WTC11 (cell line): ENCODE measurements around the gene CDC16. TPM values are rescaled to one million over a fixed set of nuclear protein-coding genes. Genes with fewer than 3 reads are reported as not detected.

Experiments used
- ATAC-seq: fragments of 200-7000 bp; cut with Tn5 transposase; 2 replicates; pipeline ENCODE4 v1.10.0; 2021; ENCODE audit warnings: mild to moderate bottlenecking, moderate library complexity
- CTCF ChIA-PET: fragments of 300-600 bp; sonication (Branson Sonifier 250); formaldehyde crosslinking; loops from one replicate; lab custom pipeline; 2021; ENCODE audit warnings: antibody characterized with exemption; lab: Charles Lee
- POLR2A ChIA-PET: fragments of 350-600 bp; sonication (Branson Sonifier 250); formaldehyde crosslinking; loops from one replicate; lab custom pipeline; 2021; ENCODE audit warnings: antibody characterized with exemption; lab: Charles Lee
- DNase-seq: peaks from one replicate; pipeline ENCODE4 v3.0.0; 2021; ENCODE audit warnings: low spot score
- H3K27ac Mint-ChIP-seq: 2 replicates; pipeline ENCODE4 v1.8.0; 2021; ENCODE audit warnings: mixed read lengths
- H3K27me3 Mint-ChIP-seq: 2 replicates; pipeline ENCODE4 v1.8.0; 2021; ENCODE audit warnings: low read depth, mild to moderate bottlenecking, moderate library complexity, mixed read lengths
- H3K36me3 Mint-ChIP-seq: 2 replicates; pipeline ENCODE4 v1.8.0; 2021; ENCODE audit warnings: mixed read lengths
- H3K4me1 Mint-ChIP-seq: 2 replicates; pipeline ENCODE4 v1.8.0; 2022; ENCODE audit warnings: mixed read lengths
- H3K4me3 Mint-ChIP-seq: 2 replicates; pipeline ENCODE4 v1.8.0; 2021; ENCODE audit warnings: mild to moderate bottlenecking, moderate library complexity, mixed read lengths
- H3K9me3 Mint-ChIP-seq: 2 replicates; pipeline ENCODE4 v1.8.0; 2021; ENCODE audit warnings: mixed read lengths
- CREB1 ChIP-seq: sonication (generic); formaldehyde crosslinking; IDR thresholded peaks from 2 replicates; pipeline ENCODE4 v1.8.0; 2023; ENCODE audit warnings: mild to moderate bottlenecking, missing genetic modification reagents
- CREM ChIP-seq: sonication (generic); formaldehyde crosslinking; IDR thresholded peaks from 2 replicates; pipeline ENCODE4 v1.8.1; 2022; ENCODE audit warnings: mild to moderate bottlenecking, missing genetic modification reagents, moderate library complexity
- E2F4 ChIP-seq: sonication (generic); formaldehyde crosslinking; IDR thresholded peaks from 2 replicates; pipeline ENCODE4 v1.8.1; 2022; ENCODE audit warnings: low read depth, mild to moderate bottlenecking, moderate library complexity, missing genetic modification reagents, borderline replicate concordance
- FOXP4 ChIP-seq: sonication (generic); formaldehyde crosslinking; IDR thresholded peaks from 2 replicates; pipeline ENCODE4 v1.8.0; 2022; ENCODE audit warnings: mild to moderate bottlenecking, missing genetic modification reagents
- KAT7 ChIP-seq: sonication (generic); formaldehyde crosslinking; IDR thresholded peaks from 2 replicates; pipeline ENCODE4 v1.8.1; 2023; ENCODE audit warnings: missing genetic modification reagents, mild to moderate bottlenecking, borderline replicate concordance
- NFE2L1 ChIP-seq: sonication (generic); formaldehyde crosslinking; IDR thresholded peaks from 2 replicates; pipeline ENCODE4 v1.8.1; 2023; ENCODE audit warnings: missing genetic modification reagents
- PRRX2 ChIP-seq: fragments of 250-450 bp; sonication (Bioruptor Pico); IDR thresholded peaks from 2 replicates; pipeline ENCODE4 v1.8.0; 2021; ENCODE audit warnings: mild to moderate bottlenecking
- SP1 ChIP-seq: sonication (generic); formaldehyde crosslinking; conservative IDR thresholded peaks from 2 replicates; pipeline ENCODE4 v1.8.1; 2022; ENCODE audit warnings: missing genetic modification reagents
- ZBTB21 ChIP-seq: sonication (generic); formaldehyde crosslinking; IDR thresholded peaks from 2 replicates; pipeline ENCODE4 v1.8.1; 2023; ENCODE audit warnings: mild to moderate bottlenecking, missing genetic modification reagents, borderline replicate concordance
- ZNF219 ChIP-seq: sonication (generic); formaldehyde crosslinking; IDR thresholded peaks from 2 replicates; pipeline ENCODE4 v1.8.0; 2023; ENCODE audit warnings: missing genetic modification reagents, mild to moderate bottlenecking, borderline replicate concordance
- ZNF396 ChIP-seq: fragments of 250-450 bp; sonication (Bioruptor Pico); IDR thresholded peaks from 2 replicates; pipeline ENCODE4 v1.8.0; 2021; ENCODE audit warnings: mild to moderate bottlenecking, moderate library complexity, borderline replicate concordance
- ZNF425 ChIP-seq: fragments of 250-450 bp; sonication (Bioruptor Pico); conservative IDR thresholded peaks from 2 replicates; pipeline ENCODE4 v1.9.0; 2021; ENCODE audit warnings: mild to moderate bottlenecking
- total RNA-seq: library from RNA; stranded (reverse); gene quantifications from 3 replicates; pipeline ENCODE4 v1.2.3, GENCODE V29; 2021
- TF ChIP-seq, protein P1 (sequence below): sonication (generic); formaldehyde crosslinking; IDR thresholded peaks from 2 replicates; pipeline ENCODE4 v1.8.1; 2022; ENCODE audit warnings: mild to moderate bottlenecking, missing genetic modification reagents, moderate library complexity, borderline replicate concordance
- TF ChIP-seq, protein P2 (sequence below): sonication (generic); formaldehyde crosslinking; IDR thresholded peaks from 2 replicates; pipeline ENCODE4 v1.8.1; 2023; ENCODE audit warnings: mild to moderate bottlenecking, missing genetic modification reagents
- TF ChIP-seq, protein P3 (sequence below): sonication (generic); formaldehyde crosslinking; IDR thresholded peaks from 2 replicates; pipeline ENCODE4 v1.8.1; 2023; ENCODE audit warnings: mild to moderate bottlenecking, missing genetic modification reagents
- TF ChIP-seq, protein P4 (sequence below): fragments of 250-450 bp; sonication (Bioruptor Pico); IDR thresholded peaks from 2 replicates; pipeline ENCODE4 v1.9.0; 2021; ENCODE audit warnings: mild to moderate bottlenecking

CDC16 gene
- total RNA-seq, 1 experiment from 2014 or later, result 73.5 TPM

DNA sequence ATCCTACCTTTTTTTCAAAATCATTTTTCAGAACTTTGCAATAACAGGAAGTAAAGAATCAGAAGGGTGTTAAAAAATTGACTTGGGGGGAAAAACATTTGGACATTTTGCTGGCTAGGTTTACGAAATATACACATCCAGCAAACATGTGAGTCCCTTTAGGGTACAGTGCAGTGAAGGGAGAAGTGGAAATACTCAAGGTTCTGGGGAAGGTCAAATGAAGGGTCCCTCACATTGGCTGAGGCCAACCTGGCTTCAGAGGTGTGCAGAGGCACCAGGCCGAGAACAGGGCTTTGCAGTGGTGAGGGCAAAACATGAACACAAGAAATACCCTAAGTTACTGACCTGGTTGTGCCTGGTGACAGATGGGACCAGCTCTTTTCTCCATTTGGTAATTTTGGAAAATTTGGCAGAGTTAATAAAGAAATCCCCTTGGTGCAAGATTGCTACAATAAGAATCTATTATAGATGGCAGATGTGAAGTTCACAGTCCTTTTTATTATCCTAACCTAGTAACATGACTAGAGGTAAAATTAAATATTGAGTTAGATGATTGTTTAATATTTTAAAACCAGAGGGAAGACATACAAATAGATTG, 45.2 kb downstream of the CDC16 start (continued):
- TF ChIP-seq ZBTB21 (CRISPR knock-in tag), result no peak
- TF ChIP-seq, protein P1, sequence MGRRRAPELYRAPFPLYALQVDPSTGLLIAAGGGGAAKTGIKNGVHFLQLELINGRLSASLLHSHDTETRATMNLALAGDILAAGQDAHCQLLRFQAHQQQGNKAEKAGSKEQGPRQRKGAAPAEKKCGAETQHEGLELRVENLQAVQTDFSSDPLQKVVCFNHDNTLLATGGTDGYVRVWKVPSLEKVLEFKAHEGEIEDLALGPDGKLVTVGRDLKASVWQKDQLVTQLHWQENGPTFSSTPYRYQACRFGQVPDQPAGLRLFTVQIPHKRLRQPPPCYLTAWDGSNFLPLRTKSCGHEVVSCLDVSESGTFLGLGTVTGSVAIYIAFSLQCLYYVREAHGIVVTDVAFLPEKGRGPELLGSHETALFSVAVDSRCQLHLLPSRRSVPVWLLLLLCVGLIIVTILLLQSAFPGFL (CRISPR knock-in tag), result no peak

- CTCF ChIA-PET, result interaction anchor here (0.6 to 1.4 kb wide), 3 partner anchors 55 to 60 kb away, joined by 3 to 4 read pairs (median 3); no protein-coding TSS in a partner anchor
- ATAC-seq (peak; percentile 84), DNase-seq (peak; percentile 91)
- H3K9me3 Mint-ChIP-seq, result no peaks in the 10 kb centered on the region
- H3K4me3 Mint-ChIP-seq, result peak within 1 kb of the TSS; percentile 86
- H3K27me3 Mint-ChIP-seq, result no peaks in the 10 kb centered on the region
- H3K4me1 Mint-ChIP-seq, result peaks cover 25% of the 10 kb centered on the region
- peak within 1 kb of the TSS; percentile 98 for H3K27ac Mint-ChIP-seq
- H3K36me3 Mint-ChIP-seq, result peaks cover 31% of the 10 kb centered on the region
- POLR2A ChIA-PET, result interaction anchor here (1.0 to 1.1 kb wide), 2 partner anchors 32 to 53 kb away, joined by 4 read pairs; partner anchors contain the start of gene CHAMP1
- TF ChIP-seq ZNF396 (CRISPR knock-in tag) (no peak), SP1 (CRISPR knock-in tag) (peak; percentile 90), PRRX2 (CRISPR knock-in tag) (no peak), KAT7 (CRISPR knock-in tag) (peak; percentile 85), NFE2L1 (CRISPR knock-in tag) (no peak), E2F4 (CRISPR knock-in tag) (0 out of 2 replicates have a peak, but pooled peaks have one; percentile 65), FOXP4 (CRISPR knock-in tag) (peak; percentile 77), ZNF219 (CRISPR knock-in tag) (no peak), ZNF425 (CRISPR knock-in tag) (no peak), CREM (CRISPR knock-in tag) (peak; percentile 76), CREB1 (no peak)
- TF ChIP-seq, protein P2, sequence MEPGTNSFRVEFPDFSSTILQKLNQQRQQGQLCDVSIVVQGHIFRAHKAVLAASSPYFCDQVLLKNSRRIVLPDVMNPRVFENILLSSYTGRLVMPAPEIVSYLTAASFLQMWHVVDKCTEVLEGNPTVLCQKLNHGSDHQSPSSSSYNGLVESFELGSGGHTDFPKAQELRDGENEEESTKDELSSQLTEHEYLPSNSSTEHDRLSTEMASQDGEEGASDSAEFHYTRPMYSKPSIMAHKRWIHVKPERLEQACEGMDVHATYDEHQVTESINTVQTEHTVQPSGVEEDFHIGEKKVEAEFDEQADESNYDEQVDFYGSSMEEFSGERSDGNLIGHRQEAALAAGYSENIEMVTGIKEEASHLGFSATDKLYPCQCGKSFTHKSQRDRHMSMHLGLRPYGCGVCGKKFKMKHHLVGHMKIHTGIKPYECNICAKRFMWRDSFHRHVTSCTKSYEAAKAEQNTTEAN (CRISPR knock-in tag), result peak; percentile 92
- TF ChIP-seq, protein P3, sequence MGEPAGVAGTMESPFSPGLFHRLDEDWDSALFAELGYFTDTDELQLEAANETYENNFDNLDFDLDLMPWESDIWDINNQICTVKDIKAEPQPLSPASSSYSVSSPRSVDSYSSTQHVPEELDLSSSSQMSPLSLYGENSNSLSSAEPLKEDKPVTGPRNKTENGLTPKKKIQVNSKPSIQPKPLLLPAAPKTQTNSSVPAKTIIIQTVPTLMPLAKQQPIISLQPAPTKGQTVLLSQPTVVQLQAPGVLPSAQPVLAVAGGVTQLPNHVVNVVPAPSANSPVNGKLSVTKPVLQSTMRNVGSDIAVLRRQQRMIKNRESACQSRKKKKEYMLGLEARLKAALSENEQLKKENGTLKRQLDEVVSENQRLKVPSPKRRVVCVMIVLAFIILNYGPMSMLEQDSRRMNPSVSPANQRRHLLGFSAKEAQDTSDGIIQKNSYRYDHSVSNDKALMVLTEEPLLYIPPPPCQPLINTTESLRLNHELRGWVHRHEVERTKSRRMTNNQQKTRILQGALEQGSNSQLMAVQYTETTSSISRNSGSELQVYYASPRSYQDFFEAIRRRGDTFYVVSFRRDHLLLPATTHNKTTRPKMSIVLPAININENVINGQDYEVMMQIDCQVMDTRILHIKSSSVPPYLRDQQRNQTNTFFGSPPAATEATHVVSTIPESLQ (CRISPR knock-in tag), result no peak
- TF ChIP-seq, protein P4, sequence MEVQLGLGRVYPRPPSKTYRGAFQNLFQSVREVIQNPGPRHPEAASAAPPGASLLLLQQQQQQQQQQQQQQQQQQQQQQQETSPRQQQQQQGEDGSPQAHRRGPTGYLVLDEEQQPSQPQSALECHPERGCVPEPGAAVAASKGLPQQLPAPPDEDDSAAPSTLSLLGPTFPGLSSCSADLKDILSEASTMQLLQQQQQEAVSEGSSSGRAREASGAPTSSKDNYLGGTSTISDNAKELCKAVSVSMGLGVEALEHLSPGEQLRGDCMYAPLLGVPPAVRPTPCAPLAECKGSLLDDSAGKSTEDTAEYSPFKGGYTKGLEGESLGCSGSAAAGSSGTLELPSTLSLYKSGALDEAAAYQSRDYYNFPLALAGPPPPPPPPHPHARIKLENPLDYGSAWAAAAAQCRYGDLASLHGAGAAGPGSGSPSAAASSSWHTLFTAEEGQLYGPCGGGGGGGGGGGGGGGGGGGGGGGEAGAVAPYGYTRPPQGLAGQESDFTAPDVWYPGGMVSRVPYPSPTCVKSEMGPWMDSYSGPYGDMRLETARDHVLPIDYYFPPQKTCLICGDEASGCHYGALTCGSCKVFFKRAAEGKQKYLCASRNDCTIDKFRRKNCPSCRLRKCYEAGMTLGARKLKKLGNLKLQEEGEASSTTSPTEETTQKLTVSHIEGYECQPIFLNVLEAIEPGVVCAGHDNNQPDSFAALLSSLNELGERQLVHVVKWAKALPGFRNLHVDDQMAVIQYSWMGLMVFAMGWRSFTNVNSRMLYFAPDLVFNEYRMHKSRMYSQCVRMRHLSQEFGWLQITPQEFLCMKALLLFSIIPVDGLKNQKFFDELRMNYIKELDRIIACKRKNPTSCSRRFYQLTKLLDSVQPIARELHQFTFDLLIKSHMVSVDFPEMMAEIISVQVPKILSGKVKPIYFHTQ (CRISPR knock-in tag), result no peak
Observed at GRCh38 chr13:114281351-114282040, 46.8 kb downstream of the CDC16 start, which contains the start of gene UPF3A. Gene UPF3A, plus strand, starts transcription at chr13:114281601. Its CDS starts 39 bp downstream, at chr13:114281640.
